Mammary epithelial cell (primary cell): ENCODE results near the gene APOA4.

ENCODE experiments used
- CTCF ChIP-seq, 2 donors: IDR thresholded peaks in 1 of 2; conservative IDR thresholded peaks in 1 of 2; 2 replicates each; pipeline ENCODE4 v1.5.1; 2011 to 2012; ENCODE audit warnings: inconsistent platforms in 2 of 2, low read length in 2 of 2, mild to moderate bottlenecking in 2 of 2, control low read depth in 1 of 2, low read depth in 1 of 2; ENCODE audit not compliant: insufficient read depth in 1 of 2; ENCODE audit errors: extremely low read depth in 1 of 2
- EZH2 ChIP-seq: IDR thresholded peaks from 2 replicates; pipeline ENCODE4 v1.6.1; 2012; ENCODE audit warnings: low read length, inconsistent platforms, borderline replicate concordance

DNA sequence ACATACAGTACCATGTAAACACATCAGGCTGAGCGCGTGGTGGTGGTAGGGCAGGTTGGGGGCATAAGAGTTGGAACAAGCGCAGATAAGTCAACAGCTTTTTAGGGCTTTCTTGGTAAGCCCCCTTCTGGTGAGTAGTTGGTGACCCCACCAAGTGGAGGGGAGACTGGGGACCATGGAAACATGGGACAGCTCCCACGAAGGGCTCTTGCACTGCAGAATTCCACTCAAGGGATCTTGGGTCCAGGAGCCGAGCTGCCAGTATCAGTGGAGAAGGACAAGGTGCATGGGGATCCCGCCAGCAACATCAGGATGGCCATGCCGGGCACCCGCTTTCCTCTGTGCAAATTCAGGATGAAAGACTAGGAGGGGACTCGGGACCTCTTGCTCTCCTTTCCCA is 20.6 kb upstream of the APOA4 start:
- TF ChIP-seq EZH2 (no peak), CTCF (conservative IDR thresholded peaks at IDR 0.05 in 1 of 2, IDR thresholded peaks at IDR 0.05 in 1 of 2; ENCODE audit: extremely low read depth in 1 of 2, insufficient read depth in 1 of 2, low read depth in 1 of 2, low read length in 2 of 2) (no peak)
